ENCODE measurements around the gene RASGRP3.

DNA sequence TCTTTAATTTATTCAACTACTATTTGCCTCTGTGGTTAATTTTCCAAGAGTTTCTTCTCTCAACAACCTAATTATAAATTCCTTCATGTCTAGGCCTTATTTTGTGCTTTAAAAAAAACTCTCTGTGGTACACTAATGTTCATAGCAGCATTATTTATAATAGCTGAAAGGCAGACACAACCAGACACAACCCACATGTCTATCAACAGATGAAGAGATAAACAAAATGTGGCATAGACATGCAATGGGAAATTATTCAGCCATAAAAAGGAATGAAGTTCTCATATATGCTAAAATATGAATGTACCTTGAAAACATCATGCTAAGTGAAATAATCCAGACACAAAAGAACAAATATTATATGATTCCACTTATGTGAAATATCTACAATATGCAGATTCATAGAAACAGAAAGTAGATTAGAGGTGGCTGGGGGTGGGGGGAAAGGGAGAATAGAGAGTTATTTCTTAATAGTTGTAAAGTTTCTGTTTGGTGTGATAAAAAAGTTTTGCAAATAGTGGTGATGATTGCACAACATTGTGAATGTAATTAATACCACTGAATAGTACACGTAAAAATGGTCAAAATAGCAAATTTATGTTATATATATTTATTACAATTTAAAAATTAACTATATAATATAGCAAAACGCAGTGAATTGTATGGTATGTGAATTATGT is 28.1 kb upstream of the RASGRP3 start:
- TF ChIP-seq, protein P1, sequence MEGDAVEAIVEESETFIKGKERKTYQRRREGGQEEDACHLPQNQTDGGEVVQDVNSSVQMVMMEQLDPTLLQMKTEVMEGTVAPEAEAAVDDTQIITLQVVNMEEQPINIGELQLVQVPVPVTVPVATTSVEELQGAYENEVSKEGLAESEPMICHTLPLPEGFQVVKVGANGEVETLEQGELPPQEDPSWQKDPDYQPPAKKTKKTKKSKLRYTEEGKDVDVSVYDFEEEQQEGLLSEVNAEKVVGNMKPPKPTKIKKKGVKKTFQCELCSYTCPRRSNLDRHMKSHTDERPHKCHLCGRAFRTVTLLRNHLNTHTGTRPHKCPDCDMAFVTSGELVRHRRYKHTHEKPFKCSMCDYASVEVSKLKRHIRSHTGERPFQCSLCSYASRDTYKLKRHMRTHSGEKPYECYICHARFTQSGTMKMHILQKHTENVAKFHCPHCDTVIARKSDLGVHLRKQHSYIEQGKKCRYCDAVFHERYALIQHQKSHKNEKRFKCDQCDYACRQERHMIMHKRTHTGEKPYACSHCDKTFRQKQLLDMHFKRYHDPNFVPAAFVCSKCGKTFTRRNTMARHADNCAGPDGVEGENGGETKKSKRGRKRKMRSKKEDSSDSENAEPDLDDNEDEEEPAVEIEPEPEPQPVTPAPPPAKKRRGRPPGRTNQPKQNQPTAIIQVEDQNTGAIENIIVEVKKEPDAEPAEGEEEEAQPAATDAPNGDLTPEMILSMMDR (IDR thresholded peaks at IDR 0.05; ENCODE audit: extremely low read depth in 1 of 2, insufficient read depth in 1 of 2, low read depth in 1 of 2, low read length in 2 of 2), result no peak
- TF ChIP-seq POLR2AphosphoS5 (IDR thresholded peaks at IDR 0.05; ENCODE audit: insufficient read depth, low read depth, low read length) (no peak), EZH2 (IDR thresholded peaks at IDR 0.05; ENCODE audit: borderline replicate concordance, low read depth, low read length, severe bottlenecking) (no peak), POLR2A (IDR thresholded peaks at IDR 0.05; ENCODE audit: low read depth, low read length) (no peak), MYC (IDR thresholded peaks at IDR 0.05; ENCODE audit: low read depth, low read length) (no peak), GATA2 (IDR thresholded peaks at IDR 0.05; ENCODE audit: insufficient read depth, insufficient read length, low read depth, low read length) (no peak), FOS (IDR thresholded peaks at IDR 0.05; ENCODE audit: borderline replicate concordance, insufficient read depth, low read length) (no peak)
- TF ChIP-seq, protein P2, sequence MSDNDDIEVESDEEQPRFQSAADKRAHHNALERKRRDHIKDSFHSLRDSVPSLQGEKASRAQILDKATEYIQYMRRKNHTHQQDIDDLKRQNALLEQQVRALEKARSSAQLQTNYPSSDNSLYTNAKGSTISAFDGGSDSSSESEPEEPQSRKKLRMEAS (IDR thresholded peaks at IDR 0.05; ENCODE audit: insufficient read depth, insufficient read length), result no peak

All from endothelial cell of umbilical vein (primary cell).